Smooth muscle cell (in vitro differentiated cells): ENCODE measurements around the gene ARHGAP1. TPM values are rescaled to one million over a fixed set of nuclear protein-coding genes. Genes with fewer than 3 reads are reported as not detected.

Experiments
- DNase-seq: peaks from one replicate; lab custom pipeline; 2025; ENCODE audit not compliant: unreplicated experiment; lab: John Stamatoyannopoulos, UW
- H2AFZ ChIP-seq: fragments of 200-600 bp; sonication (generic); 2 replicates; pipeline ENCODE4 v1.6.0; 2016; ENCODE audit warnings: antibody characterized with exemption, low read depth, mild to moderate bottlenecking
- H3F3A ChIP-seq: fragments of 200-600 bp; sonication (generic); 2 replicates; pipeline ENCODE4 v1.6.0; 2017; ENCODE audit warnings: antibody characterized with exemption, low read depth
- H3K27ac ChIP-seq: fragments of 200-600 bp; sonication (generic); 2 replicates; pipeline ENCODE4 v1.5.1; 2016; ENCODE audit warnings: low read depth, mild to moderate bottlenecking
- H3K27me3 ChIP-seq: fragments of 200-600 bp; sonication (generic); 2 replicates; pipeline ENCODE4 v1.6.1; 2016; ENCODE audit warnings: low read depth, mild to moderate bottlenecking
- H3K36me3 ChIP-seq: fragments of 200-600 bp; sonication (generic); 2 replicates; pipeline ENCODE4 v1.5.1; 2016; ENCODE audit warnings: low read depth
- H3K4me1 ChIP-seq: fragments of 200-600 bp; sonication (generic); 2 replicates; pipeline ENCODE4 v1.5.1; 2016; ENCODE audit warnings: low read depth
- H3K4me2 ChIP-seq: fragments of 200-600 bp; sonication (generic); 2 replicates; pipeline ENCODE4 v1.6.0; 2016; ENCODE audit warnings: mild to moderate bottlenecking
- H3K4me3 ChIP-seq: fragments of 200-600 bp; sonication (generic); 2 replicates; pipeline ENCODE4 v1.5.1; 2016; ENCODE audit warnings: mild to moderate bottlenecking
- H3K79me2 ChIP-seq: fragments of 200-600 bp; sonication (generic); 2 replicates; pipeline ENCODE4 v1.6.0; 2016; ENCODE audit warnings: low read depth, mild to moderate bottlenecking
- H3K9ac ChIP-seq: fragments of 200-600 bp; sonication (generic); 2 replicates; pipeline ENCODE4 v1.6.0; 2016; ENCODE audit warnings: low read depth
- H3K9me3 ChIP-seq: fragments of 200-600 bp; sonication (generic); replicated peaks from 2 replicates; pipeline ENCODE4 v1.5.1; 2016; ENCODE audit warnings: low read depth
- H4K20me1 ChIP-seq: fragments of 200-600 bp; sonication (generic); 2 replicates; pipeline ENCODE4 v1.6.0; 2016; ENCODE audit warnings: low read depth
- WGBS: methylation state at CpG from one replicate; pipeline ENCODE4 v1.1.7; 2016; ENCODE audit warnings: low lambda C conversion rate; 5-methylcytosine and 5-hydroxymethylcytosine counted together
- polyA plus RNA-seq: library from polyadenylated mRNA; unstranded; fragments of >200 nt; fragmentation: Nextera tagmentation; extraction: Ambion mirVana; gene quantifications from 2 replicates; pipeline ENCODE4 v1.2.1, GENCODE V29; 2016
- total RNA-seq: library from RNA; depleted of rRNA; stranded (reverse); fragments of >200 nt; gene quantifications from 2 replicates; pipeline ENCODE4 v1.2.3, GENCODE V29; 2014
- TF ChIP-seq, protein P1 (sequence below): fragments of 200-600 bp; sonication (generic); IDR thresholded peaks from 2 replicates; pipeline ENCODE4 v1.5.1; 2017; ENCODE audit warnings: borderline replicate concordance, mild to moderate bottlenecking, antibody characterized with exemption; ENCODE audit not compliant: insufficient read depth, poor library complexity, severe bottlenecking

The ARHGAP1 gene
- total and polyA plus RNA-seq, 2 experiments from 2014 or later = 40.9 to 98.4 TPM

- 94% methylated on average over 1 of the region's 1 CpG for WGBS
- no peak overlapping the region for H2AFZ ChIP-seq
- peaks cover 4% of the 10 kb centered on the region for H4K20me1 ChIP-seq
- no peak overlapping the region for H3K9ac ChIP-seq
- no peaks in the 10 kb centered on the region for H3K4me1 ChIP-seq
- peaks cover 7% of the 10 kb centered on the region for H3F3A ChIP-seq
- no peaks in the 10 kb centered on the region for H3K36me3 ChIP-seq
- no peaks in the 10 kb centered on the region for H3K9me3 ChIP-seq
- H3K27me3 ChIP-seq = no peaks in the 10 kb centered on the region
- no peak overlapping the region for H3K4me3 ChIP-seq
- H3K79me2 ChIP-seq = peaks cover 5% of the 10 kb centered on the region
- DNase-seq = no peak
- no peak overlapping the region for H3K27ac ChIP-seq
- TF ChIP-seq, protein P1, sequence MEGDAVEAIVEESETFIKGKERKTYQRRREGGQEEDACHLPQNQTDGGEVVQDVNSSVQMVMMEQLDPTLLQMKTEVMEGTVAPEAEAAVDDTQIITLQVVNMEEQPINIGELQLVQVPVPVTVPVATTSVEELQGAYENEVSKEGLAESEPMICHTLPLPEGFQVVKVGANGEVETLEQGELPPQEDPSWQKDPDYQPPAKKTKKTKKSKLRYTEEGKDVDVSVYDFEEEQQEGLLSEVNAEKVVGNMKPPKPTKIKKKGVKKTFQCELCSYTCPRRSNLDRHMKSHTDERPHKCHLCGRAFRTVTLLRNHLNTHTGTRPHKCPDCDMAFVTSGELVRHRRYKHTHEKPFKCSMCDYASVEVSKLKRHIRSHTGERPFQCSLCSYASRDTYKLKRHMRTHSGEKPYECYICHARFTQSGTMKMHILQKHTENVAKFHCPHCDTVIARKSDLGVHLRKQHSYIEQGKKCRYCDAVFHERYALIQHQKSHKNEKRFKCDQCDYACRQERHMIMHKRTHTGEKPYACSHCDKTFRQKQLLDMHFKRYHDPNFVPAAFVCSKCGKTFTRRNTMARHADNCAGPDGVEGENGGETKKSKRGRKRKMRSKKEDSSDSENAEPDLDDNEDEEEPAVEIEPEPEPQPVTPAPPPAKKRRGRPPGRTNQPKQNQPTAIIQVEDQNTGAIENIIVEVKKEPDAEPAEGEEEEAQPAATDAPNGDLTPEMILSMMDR = no peak
- H3K4me2 ChIP-seq = no peak overlapping the region
These were observed 9.7 kb downstream of the ARHGAP1 start for GRCh38 chr11:46690702-46691101.

GRCh38 chr11:46686886-46687795, 13.3 kb downstream of the ARHGAP1 start:
- Histone ChIP-seq H3K27ac (peak overlapping the region; percentile 72), H3K27me3 (no peaks in the 10 kb centered on the region), H3K9ac (no peak overlapping the region), H3K9me3 (no peaks in the 10 kb centered on the region), H3K79me2 (peaks cover 5% of the 10 kb centered on the region), H2AFZ (no peak overlapping the region), H3K4me3 (no peak overlapping the region), H4K20me1 (peaks cover 5% of the 10 kb centered on the region), H3F3A (peaks cover 7% of the 10 kb centered on the region), H3K36me3 (no peaks in the 10 kb centered on the region), H3K4me2 (no peak overlapping the region), H3K4me1 (no peaks in the 10 kb centered on the region)
- WGBS = 88% methylated on average over 15 of the region's 15 CpGs
- TF ChIP-seq, protein P1 = no peak
- DNase-seq = no peak

DNA sequence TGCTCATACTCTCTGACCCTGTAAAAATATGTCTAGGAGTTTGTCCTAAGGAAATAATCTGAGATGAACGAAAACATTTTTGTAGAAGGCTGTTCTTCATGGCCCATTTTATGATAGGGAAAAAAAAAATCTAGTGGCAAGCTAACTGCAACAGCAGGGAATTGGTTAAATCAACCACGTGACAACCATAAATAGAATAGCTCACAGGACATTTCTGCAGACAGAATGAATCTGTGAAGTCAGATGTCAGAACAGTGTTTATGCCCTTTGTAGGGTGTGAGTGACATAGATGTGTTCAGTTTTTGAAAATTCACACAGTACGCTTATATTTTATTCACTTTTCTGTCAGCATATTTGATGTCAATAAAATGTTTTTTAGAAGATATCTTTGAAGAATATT, 16.1 kb downstream of the ARHGAP1 start:
- Histone ChIP-seq H3F3A (peaks cover 7% of the 10 kb centered on the region), H3K4me2 (no peak overlapping the region), H3K9me3 (no peaks in the 10 kb centered on the region), H3K79me2 (peaks cover 5% of the 10 kb centered on the region), H3K4me3 (no peak overlapping the region), H3K36me3 (no peaks in the 10 kb centered on the region), H2AFZ (no peak overlapping the region), H3K27ac (no peak overlapping the region), H3K27me3 (no peaks in the 10 kb centered on the region), H4K20me1 (peaks cover 5% of the 10 kb centered on the region), H3K4me1 (no peaks in the 10 kb centered on the region), H3K9ac (no peak overlapping the region)
- TF ChIP-seq, protein P1 = no peak
- DNase-seq = no peak
- 92% methylated on average over 3 of the region's 3 CpGs for WGBS
